Hematopoietic multipotent progenitor cell treated with erythropoietin and hydrocortisone succinate and interleukin-3 and kit ligand, for 6 days (in vitro differentiated cells): ENCODE measurements around the gene ABCC5.
A peak's percentile ranks its signal among the peaks of the same experiment; 100 is the strongest.
"Not testable (repeated sequence)": the region's sequence is repeated elsewhere in the genome, so short reads cannot be mapped to it uniquely, and the experiment has no call there.

Experiments
- DNase-seq: peaks from one replicate; pipeline ENCODE4 v3.0.0-alpha.2; 2015

ABCC5 gene

GRCh38 chr3:184017672-184018423 lies at the start of gene ABCC5:
Gene ABCC5, minus strand, starts transcription at chr3:184017884. Its CDS starts 3,492 bp downstream, at chr3:184014392.
- peak; percentile 98 for DNase-seq

- DNase-seq: no peak
Measured at GRCh38 chr3:184066211-184066610, 48.5 kb upstream of the ABCC5 start.

GRCh38 chr3:184062637-184063036 lies 45.0 kb upstream of the ABCC5 start:
- no peak for DNase-seq

GRCh38 chr3:184059424-184059823 lies 41.7 kb upstream of the ABCC5 start:
- peak; percentile 47 for DNase-seq

- no peak for DNase-seq
Measured at GRCh38 chr3:184058029-184058428, 40.3 kb upstream of the ABCC5 start.

- DNase-seq: no peak
Measured at GRCh38 chr3:184052767-184053166, 35.1 kb upstream of the ABCC5 start, which contains the start of gene HTR3C. Gene HTR3C, plus strand, starts transcription at chr3:184053047. Its CDS starts 34 bp downstream, at chr3:184053081.

- DNase-seq: peak; percentile 16
Measured at GRCh38 chr3:184050217-184050847, 32.6 kb upstream of the ABCC5 start.

GRCh38 chr3:184045995-184046394 lies 28.3 kb upstream of the ABCC5 start:
- peak; percentile 75 for DNase-seq

- no peak for DNase-seq
Measured at GRCh38 chr3:184042617-184043016, 24.9 kb upstream of the ABCC5 start.

GRCh38 chr3:184040010-184040409 lies 22.3 kb upstream of the ABCC5 start:
- DNase-seq: peak; percentile 68

- no peak for DNase-seq
Measured at GRCh38 chr3:184039414-184039813, 21.7 kb upstream of the ABCC5 start.

- DNase-seq: not testable (repeated sequence)
Measured at GRCh38 chr3:184038307-184038706, 20.6 kb upstream of the ABCC5 start.

GRCh38 chr3:184037816-184038215 lies 20.1 kb upstream of the ABCC5 start:
- no peak for DNase-seq

- no peak for DNase-seq
Measured at GRCh38 chr3:184031187-184031792, 13.6 kb upstream of the ABCC5 start, which contains the start of gene HTR3D. Gene HTR3D, plus strand, starts transcription at chr3:184031742. Its CDS starts 0 bp downstream, at chr3:184031742.

- no peak for DNase-seq
Measured at GRCh38 chr3:184030536-184030935, 12.9 kb upstream of the ABCC5 start.

- no peak for DNase-seq
Measured at GRCh38 chr3:184029443-184029842, 11.8 kb upstream of the ABCC5 start.

GRCh38 chr3:184028275-184028890 lies 10.7 kb upstream of the ABCC5 start:
- DNase-seq: not testable (repeated sequence)

GRCh38 chr3:184025256-184025655 lies 7.6 kb upstream of the ABCC5 start:
- not testable (repeated sequence) for DNase-seq

GRCh38 chr3:184022323-184022722 lies 4.6 kb upstream of the ABCC5 start:
- DNase-seq: peak; percentile 70

GRCh38 chr3:184018424-184018973 lies 815 bp upstream of the ABCC5 start:
- DNase-seq: no peak

- DNase-seq: peak; percentile 75
Measured at GRCh38 chr3:184016811-184017671, 643 bp downstream of the ABCC5 start.

- peak; percentile 63 for DNase-seq
Measured at GRCh38 chr3:184016169-184016570, 1.5 kb downstream of the ABCC5 start.
